ENCODE results near the gene NIT1.

Gene NIT1

GRCh38 chr1:161159087-161159912 lies 41.4 kb downstream of the NIT1 start, which contains the start of gene USP21:
Gene USP21, plus strand, starts transcription at chr1:161159500. Its CDS starts 1,141 bp downstream, at chr1:161160641.
- Histone ChIP-seq H3F3A (ENCODE audit: low read depth) (no peaks in the 10 kb centered on the region), H3K4me2 (ENCODE audit: low read depth, low read length, poor library complexity, severe bottlenecking) (peak within 1 kb of the TSS; percentile 80), H3K9me3 (ENCODE audit: insufficient read depth, low read depth, low read length) (no peaks in the 10 kb centered on the region), H2AFZ (ENCODE audit: low read length) (peak within 1 kb of the TSS; percentile 95), H3K79me2 (ENCODE audit: insufficient read depth, low read length) (peaks cover 42% of the 10 kb centered on the region), H3K9me2 (replicated peaks; ENCODE audit: low read depth, low read length) (no peaks in the 10 kb centered on the region), H3K4me1 (ENCODE audit: insufficient read depth, low read length, poor library complexity, severe bottlenecking) (peaks cover 41% of the 10 kb centered on the region), H3K27me3 (ENCODE audit: insufficient read depth, low read length, poor library complexity, severe bottlenecking) (no peaks in the 10 kb centered on the region), H3K9ac (ENCODE audit: low read depth, low read length, poor library complexity, severe bottlenecking) (peak within 1 kb of the TSS; percentile 92), H4K20me1 (ENCODE audit: insufficient read depth, low read length, poor library complexity, severe bottlenecking) (no peaks in the 10 kb centered on the region), H3K36me3 (ENCODE audit: insufficient read depth, low read length) (peaks cover 16% of the 10 kb centered on the region; the same call in 1 of the 2 replicates), H3K4me3 (ENCODE audit: low read length, poor library complexity, severe bottlenecking) (peak within 1 kb of the TSS; percentile 88)
- TF ChIP-seq, protein P1, sequence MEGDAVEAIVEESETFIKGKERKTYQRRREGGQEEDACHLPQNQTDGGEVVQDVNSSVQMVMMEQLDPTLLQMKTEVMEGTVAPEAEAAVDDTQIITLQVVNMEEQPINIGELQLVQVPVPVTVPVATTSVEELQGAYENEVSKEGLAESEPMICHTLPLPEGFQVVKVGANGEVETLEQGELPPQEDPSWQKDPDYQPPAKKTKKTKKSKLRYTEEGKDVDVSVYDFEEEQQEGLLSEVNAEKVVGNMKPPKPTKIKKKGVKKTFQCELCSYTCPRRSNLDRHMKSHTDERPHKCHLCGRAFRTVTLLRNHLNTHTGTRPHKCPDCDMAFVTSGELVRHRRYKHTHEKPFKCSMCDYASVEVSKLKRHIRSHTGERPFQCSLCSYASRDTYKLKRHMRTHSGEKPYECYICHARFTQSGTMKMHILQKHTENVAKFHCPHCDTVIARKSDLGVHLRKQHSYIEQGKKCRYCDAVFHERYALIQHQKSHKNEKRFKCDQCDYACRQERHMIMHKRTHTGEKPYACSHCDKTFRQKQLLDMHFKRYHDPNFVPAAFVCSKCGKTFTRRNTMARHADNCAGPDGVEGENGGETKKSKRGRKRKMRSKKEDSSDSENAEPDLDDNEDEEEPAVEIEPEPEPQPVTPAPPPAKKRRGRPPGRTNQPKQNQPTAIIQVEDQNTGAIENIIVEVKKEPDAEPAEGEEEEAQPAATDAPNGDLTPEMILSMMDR (conservative IDR thresholded peaks at IDR 0.05; ENCODE audit: low read length) = no peak
- no peak for TF ChIP-seq EZH2phosphoT487 (IDR thresholded peaks at IDR 0.05; ENCODE audit: borderline replicate concordance)

DNA sequence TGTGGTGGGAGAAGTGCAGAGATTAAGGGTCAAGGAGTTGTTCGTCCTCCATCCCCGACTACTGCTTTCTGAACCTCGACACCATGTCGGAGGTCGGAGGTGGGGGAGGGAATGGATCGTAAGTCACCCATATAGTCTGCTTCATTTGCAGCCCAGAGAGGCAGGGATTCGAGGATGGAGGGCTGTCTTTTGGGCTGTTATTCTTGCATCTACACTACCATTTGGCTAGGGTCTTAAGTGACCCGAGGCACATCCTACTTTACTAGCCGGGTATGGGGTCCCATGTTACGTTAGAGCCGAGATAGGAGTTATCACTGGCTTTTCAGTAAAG lies 42.0 kb downstream of the NIT1 start:
- Histone ChIP-seq H3K27me3 (ENCODE audit: insufficient read depth, low read length, poor library complexity, severe bottlenecking) (no peaks in the 10 kb centered on the region), H2AFZ (ENCODE audit: low read length) (peak overlapping the region; percentile 95), H3K9me3 (ENCODE audit: insufficient read depth, low read depth, low read length) (no peaks in the 10 kb centered on the region), H3F3A (ENCODE audit: low read depth) (no peaks in the 10 kb centered on the region), H3K4me1 (ENCODE audit: insufficient read depth, low read length, poor library complexity, severe bottlenecking) (peaks cover 37% of the 10 kb centered on the region), H3K79me2 (ENCODE audit: insufficient read depth, low read length) (peaks cover 36% of the 10 kb centered on the region), H3K9me2 (replicated peaks; ENCODE audit: low read depth, low read length) (no peaks in the 10 kb centered on the region), H4K20me1 (ENCODE audit: insufficient read depth, low read length, poor library complexity, severe bottlenecking) (no peaks in the 10 kb centered on the region), H3K4me3 (ENCODE audit: low read length, poor library complexity, severe bottlenecking) (peak overlapping the region; percentile 88), H3K4me2 (ENCODE audit: low read depth, low read length, poor library complexity, severe bottlenecking) (peak overlapping the region; percentile 80), H3K9ac (ENCODE audit: low read depth, low read length, poor library complexity, severe bottlenecking) (peak overlapping the region; percentile 92), H3K36me3 (ENCODE audit: insufficient read depth, low read length) (peaks cover 16% of the 10 kb centered on the region; the same call in 1 of the 2 replicates)
- no peak for TF ChIP-seq EZH2phosphoT487 (IDR thresholded peaks at IDR 0.05; ENCODE audit: borderline replicate concordance)
- TF ChIP-seq, protein P1 (conservative IDR thresholded peaks at IDR 0.05; ENCODE audit: low read length) = no peak

- Histone ChIP-seq H3K9me3 (ENCODE audit: insufficient read depth, low read depth, low read length) (no peaks in the 10 kb centered on the region), H4K20me1 (ENCODE audit: insufficient read depth, low read length, poor library complexity, severe bottlenecking) (no peaks in the 10 kb centered on the region), H3K4me1 (ENCODE audit: insufficient read depth, low read length, poor library complexity, severe bottlenecking) (peaks cover 29% of the 10 kb centered on the region), H3K9ac (ENCODE audit: low read depth, low read length, poor library complexity, severe bottlenecking) (peak overlapping the region; percentile 92), H3K27me3 (ENCODE audit: insufficient read depth, low read length, poor library complexity, severe bottlenecking) (no peaks in the 10 kb centered on the region), H3K4me3 (ENCODE audit: low read length, poor library complexity, severe bottlenecking) (peak overlapping the region; percentile 88), H3K9me2 (replicated peaks; ENCODE audit: low read depth, low read length) (no peaks in the 10 kb centered on the region), H3K36me3 (ENCODE audit: insufficient read depth, low read length) (peaks cover 16% of the 10 kb centered on the region; the same call in 1 of the 2 replicates), H3K79me2 (ENCODE audit: insufficient read depth, low read length) (peaks cover 28% of the 10 kb centered on the region), H2AFZ (ENCODE audit: low read length) (no peak overlapping the region), H3K4me2 (ENCODE audit: low read depth, low read length, poor library complexity, severe bottlenecking) (peak overlapping the region; percentile 80), H3F3A (ENCODE audit: low read depth) (no peaks in the 10 kb centered on the region)
- TF ChIP-seq, protein P1 (conservative IDR thresholded peaks at IDR 0.05; ENCODE audit: low read length) = no peak
- no peak for TF ChIP-seq EZH2phosphoT487 (IDR thresholded peaks at IDR 0.05; ENCODE audit: borderline replicate concordance)
These were observed 42.8 kb downstream of the NIT1 start for GRCh38 chr1:161160671-161161145.
